Measurements from ENCODE around the gene TP53I3. TPM values are rescaled to one million over a fixed set of nuclear protein-coding genes. Genes with fewer than 3 reads are reported as not detected.

TP53I3 gene
- total and polyA plus RNA-seq, 2 donors (not counting 3 experiments of a cell fraction or from before 2014, with no cell fraction given), result 94.2 to 116 TPM

DNA sequence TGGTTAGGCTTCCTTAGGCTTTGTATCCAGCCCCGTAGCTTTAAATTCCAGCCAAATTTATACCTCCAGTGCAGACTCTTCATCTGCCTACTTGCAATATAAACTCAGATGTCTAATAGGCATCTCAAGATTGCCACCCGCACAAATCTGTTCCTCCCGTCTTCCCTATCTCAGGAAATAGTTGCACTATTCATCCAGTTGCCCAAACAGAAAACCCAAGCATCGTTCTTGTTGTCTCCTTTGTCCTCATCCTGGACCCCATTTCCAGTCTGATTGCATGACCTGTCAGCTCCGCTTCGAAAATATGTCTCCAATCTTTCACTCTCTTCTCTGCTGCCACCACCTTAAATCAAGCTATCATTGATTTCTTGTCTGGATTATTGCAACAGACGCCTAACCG, 32.8 kb downstream of the TP53I3 start:
- dilution Hi-C loops (cut with MboI; ENCODE audit: extremely low pct_ligation_motif_present, low sequenced_read_pairs), result no loop called here
- CTCF ChIA-PET, result interaction anchor here (0.9 to 2.7 kb wide), 5 partner anchors 10 to 227 kb away, joined by 3 to 8 read pairs (median 3); no protein-coding TSS in a partner anchor

More for the DNA sequence above, 32.8 kb downstream of the TP53I3 start:
- TF ChIP-seq FOS (IDR thresholded peaks at IDR 0.05; ENCODE audit: borderline replicate concordance, insufficient read depth, low read length), result no peak
- TF ChIP-seq CTCF (IDR thresholded peaks at IDR 0.05; ENCODE audit: extremely low read depth in 1 of 2, insufficient read depth in 1 of 2, low read depth in 1 of 2, low read length in 2 of 2), result no peak
- TF ChIP-seq GATA2 (IDR thresholded peaks at IDR 0.05; ENCODE audit: insufficient read depth, insufficient read length, low read depth, low read length), result no peak
- TF ChIP-seq POLR2A (IDR thresholded peaks at IDR 0.05; ENCODE audit: low read depth, low read length), result no peak
- no peak for TF ChIP-seq MYC (IDR thresholded peaks at IDR 0.05; ENCODE audit: low read depth, low read length)
- TF ChIP-seq EZH2 (IDR thresholded peaks at IDR 0.05; ENCODE audit: borderline replicate concordance, low read depth, low read length, severe bottlenecking), result no peak
- no peak for TF ChIP-seq JUN (IDR thresholded peaks at IDR 0.05; ENCODE audit: borderline replicate concordance, insufficient read depth, insufficient read length, low read depth)
- TF ChIP-seq, protein P1, sequence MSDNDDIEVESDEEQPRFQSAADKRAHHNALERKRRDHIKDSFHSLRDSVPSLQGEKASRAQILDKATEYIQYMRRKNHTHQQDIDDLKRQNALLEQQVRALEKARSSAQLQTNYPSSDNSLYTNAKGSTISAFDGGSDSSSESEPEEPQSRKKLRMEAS (IDR thresholded peaks at IDR 0.05; ENCODE audit: insufficient read depth, insufficient read length), result no peak
- no peak for TF ChIP-seq POLR2AphosphoS5 (IDR thresholded peaks at IDR 0.05; ENCODE audit: insufficient read depth, low read depth, low read length)
- H4K20me1 ChIP-seq (replicated peaks; ENCODE audit: control insufficient read depth, extremely low read depth, insufficient read depth, low read length), result no peaks in the 10 kb centered on the region
- H3K4me3 ChIP-seq (replicated peaks in 1 of 3; ENCODE audit: insufficient read depth in 1 of 3, low read depth in 1 of 3, low read length in 3 of 3), result no peak overlapping the region
- H3K4me2 ChIP-seq (ENCODE audit: insufficient read depth, low read length), result no peak overlapping the region
- H3K36me3 ChIP-seq (ENCODE audit: control insufficient read depth in 2 of 2, extremely low read depth in 1 of 2, insufficient read depth in 2 of 2, low read length in 2 of 2), result no peaks in the 10 kb centered on the region
- intact Hi-C loops (cut with micrococcal nuclease), result no loop called here
- H3K27me3 ChIP-seq (ENCODE audit: control insufficient read depth in 2 of 2, insufficient read depth in 2 of 2, low read length in 2 of 2), result no peaks in the 10 kb centered on the region
- FAIRE-seq (no peak), DNase-seq (ENCODE audit: low read depth, low spot score) (no peak)
- no peaks in the 10 kb centered on the region for H3K9me3 ChIP-seq (replicated peaks; ENCODE audit: control insufficient read depth, insufficient read depth, low read length)
- H3K9ac ChIP-seq (replicated peaks; ENCODE audit: extremely low read depth, insufficient read depth, low read length), result no peak overlapping the region
- POLR2A ChIA-PET, result interaction anchor here (0.7 kb wide), 1 partner anchor 28 kb away, joined by 6 read pairs; no protein-coding TSS in a partner anchor
- no peak overlapping the region for H2AFZ ChIP-seq (ENCODE audit: low read depth, low read length)
- BruUV-seq (replicated peaks), result no TSS peak
- H3K27ac ChIP-seq (ENCODE audit: insufficient read depth, low read depth, low read length), result no peak overlapping the region
- H3K9me1 ChIP-seq (replicated peaks; ENCODE audit: control insufficient read depth, extremely low read depth, insufficient read depth, low read length), result no peaks in the 10 kb centered on the region
- H3K4me1 ChIP-seq (ENCODE audit: control insufficient read depth, extremely low read depth, insufficient read depth, low read length), result peaks cover 17% of the 10 kb centered on the region
- no peaks in the 10 kb centered on the region for H3K79me2 ChIP-seq (ENCODE audit: control insufficient read depth, insufficient read depth, low read length)
